ENCODE measurements around the gene PI4KB.

Gene PI4KB

GRCh38 chr1:151311011-151311410 lies 16.2 kb downstream of the PI4KB start:
- DNase-seq, result no peak

GRCh38 chr1:151309811-151310323 lies 17.3 kb downstream of the PI4KB start:
- peak; percentile 82 for DNase-seq

GRCh38 chr1:151294742-151295462 lies 32.3 kb downstream of the PI4KB start:
- DNase-seq, result no peak

GRCh38 chr1:151293093-151293492 lies 34.1 kb downstream of the PI4KB start:
- DNase-seq, result no peak

GRCh38 chr1:151292207-151293030 lies 34.8 kb downstream of the PI4KB start:
- peak; percentile 26 for DNase-seq

- DNase-seq, result no peak
These were observed 36.4 kb downstream of the PI4KB start for GRCh38 chr1:151290709-151291303.

GRCh38 chr1:151289991-151290708 lies 37.1 kb downstream of the PI4KB start:
- DNase-seq, result no peak

- DNase-seq, result no peak
These were observed 37.9 kb downstream of the PI4KB start for GRCh38 chr1:151289080-151289935.

GRCh38 chr1:151288502-151288901 lies 38.7 kb downstream of the PI4KB start:
- DNase-seq, result no peak

GRCh38 chr1:151287767-151288500 lies 39.3 kb downstream of the PI4KB start:
- no peak for DNase-seq

GRCh38 chr1:151287341-151287699 lies 39.9 kb downstream of the PI4KB start:
- no peak for DNase-seq

GRCh38 chr1:151286619-151287340 lies 40.4 kb downstream of the PI4KB start:
- DNase-seq, result no peak

- peak; percentile 29 for DNase-seq
These were observed 43.1 kb downstream of the PI4KB start for GRCh38 chr1:151284013-151284577.

GRCh38 chr1:151282883-151283725 lies 44.1 kb downstream of the PI4KB start:
- peak; percentile 88 for DNase-seq

GRCh38 chr1:151281969-151282882 lies 45.0 kb downstream of the PI4KB start, which contains the start of gene ZNF687:
TSS of gene ZNF687 (plus strand) at chr1:151282299. CDS start at chr1:151286292, 3,993 bp downstream.
- DNase-seq, result peak; percentile 100

GRCh38 chr1:151281225-151281968 lies 45.8 kb downstream of the PI4KB start:
- peak; percentile 100 for DNase-seq

GRCh38 chr1:151277249-151277648 lies 50.0 kb downstream of the PI4KB start:
- DNase-seq, result no peak

Measured in NCI-H82 (cell line).